ENCODE results near the gene LAMB4.

Gene LAMB4

DNA sequence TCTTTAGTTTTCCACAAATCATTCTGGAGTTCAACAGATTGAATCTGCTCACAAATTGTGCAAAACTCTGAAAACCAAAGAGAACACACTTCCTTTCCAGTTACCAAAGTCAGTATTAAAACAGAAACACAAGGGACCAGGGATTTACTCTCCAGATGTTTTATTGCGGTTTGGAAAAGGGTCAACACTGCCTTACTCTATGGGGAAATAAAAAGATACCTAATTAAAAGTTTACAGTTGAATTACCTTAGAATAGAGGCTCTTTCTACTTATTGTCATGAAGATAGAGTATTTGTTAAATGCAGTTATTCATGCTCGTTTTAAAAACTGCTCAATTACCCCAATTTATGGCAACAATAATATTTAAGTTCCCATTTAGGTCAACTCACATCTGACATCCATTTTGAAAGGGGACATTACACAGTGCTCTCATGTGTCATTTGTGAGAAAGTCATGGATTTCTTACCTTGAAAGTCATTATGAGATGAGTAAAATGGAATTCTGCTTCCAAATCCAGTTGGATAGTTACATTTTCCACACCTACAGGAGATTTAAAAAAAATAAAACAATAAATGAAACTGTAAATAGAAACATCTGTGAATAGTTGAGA is 135.6 kb downstream of the LAMB4 start:
- H4K20me1 ChIP-seq (ENCODE audit: insufficient read depth, low read length): no peaks in the 10 kb centered on the region
- no peaks in the 10 kb centered on the region for H3K36me3 ChIP-seq (ENCODE audit: insufficient read depth, low read length)
- no peak overlapping the region for H2AFZ ChIP-seq (ENCODE audit: low read length)
- TF ChIP-seq, protein P1, sequence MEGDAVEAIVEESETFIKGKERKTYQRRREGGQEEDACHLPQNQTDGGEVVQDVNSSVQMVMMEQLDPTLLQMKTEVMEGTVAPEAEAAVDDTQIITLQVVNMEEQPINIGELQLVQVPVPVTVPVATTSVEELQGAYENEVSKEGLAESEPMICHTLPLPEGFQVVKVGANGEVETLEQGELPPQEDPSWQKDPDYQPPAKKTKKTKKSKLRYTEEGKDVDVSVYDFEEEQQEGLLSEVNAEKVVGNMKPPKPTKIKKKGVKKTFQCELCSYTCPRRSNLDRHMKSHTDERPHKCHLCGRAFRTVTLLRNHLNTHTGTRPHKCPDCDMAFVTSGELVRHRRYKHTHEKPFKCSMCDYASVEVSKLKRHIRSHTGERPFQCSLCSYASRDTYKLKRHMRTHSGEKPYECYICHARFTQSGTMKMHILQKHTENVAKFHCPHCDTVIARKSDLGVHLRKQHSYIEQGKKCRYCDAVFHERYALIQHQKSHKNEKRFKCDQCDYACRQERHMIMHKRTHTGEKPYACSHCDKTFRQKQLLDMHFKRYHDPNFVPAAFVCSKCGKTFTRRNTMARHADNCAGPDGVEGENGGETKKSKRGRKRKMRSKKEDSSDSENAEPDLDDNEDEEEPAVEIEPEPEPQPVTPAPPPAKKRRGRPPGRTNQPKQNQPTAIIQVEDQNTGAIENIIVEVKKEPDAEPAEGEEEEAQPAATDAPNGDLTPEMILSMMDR (IDR thresholded peaks at IDR 0.05; ENCODE audit: low read length): no peak
- no peak for TF ChIP-seq EZH2 (IDR thresholded peaks at IDR 0.05; ENCODE audit: borderline replicate concordance, low read length)
- no peak overlapping the region for H3K9ac ChIP-seq (ENCODE audit: low read length)
- H3K27ac ChIP-seq (ENCODE audit: low read depth, low read length, poor library complexity, severe bottlenecking): no peak overlapping the region
- no peaks in the 10 kb centered on the region for H3F3A ChIP-seq (ENCODE audit: insufficient read depth, low read length)
- H3K9me3 ChIP-seq (ENCODE audit: low read length): no peaks in the 10 kb centered on the region
- H3K4me2 ChIP-seq (ENCODE audit: low read length): no peak overlapping the region
- no peaks in the 10 kb centered on the region for H3K9me2 ChIP-seq (ENCODE audit: low read depth, low read length)
- H3K79me2 ChIP-seq (ENCODE audit: insufficient read depth, low read length): no peaks in the 10 kb centered on the region
- H3K27me3 ChIP-seq (ENCODE audit: insufficient read depth, low read length): peaks cover 3% of the 10 kb centered on the region; the same call in 1 of the 2 replicates
- no peak overlapping the region for H3K4me3 ChIP-seq (ENCODE audit: low read depth, low read length, poor library complexity, severe bottlenecking)
- H3K4me1 ChIP-seq (ENCODE audit: insufficient read depth, low read length, severe bottlenecking): no peaks in the 10 kb centered on the region

DNA sequence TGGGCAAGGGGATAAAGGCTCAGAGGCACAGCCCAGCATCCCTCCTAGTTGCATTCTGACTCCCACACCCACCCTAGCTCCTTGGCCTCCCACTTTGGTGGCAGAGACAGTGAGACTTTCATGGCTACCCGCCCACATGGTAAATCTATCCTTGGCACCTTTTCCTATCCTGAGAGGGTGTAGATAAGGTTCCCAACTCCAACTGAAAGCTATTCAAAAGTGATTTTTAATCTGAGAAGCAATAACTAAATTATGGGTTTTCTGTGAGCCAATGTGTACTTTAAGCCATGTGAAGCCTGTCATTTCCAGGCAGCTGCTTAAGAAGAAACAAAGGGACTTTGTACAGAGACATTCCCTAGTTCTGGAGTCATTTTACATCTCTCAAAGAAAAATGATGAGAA is 136.3 kb downstream of the LAMB4 start:
- H3K27ac ChIP-seq (ENCODE audit: low read depth, low read length, poor library complexity, severe bottlenecking): no peak overlapping the region
- no peaks in the 10 kb centered on the region for H4K20me1 ChIP-seq (ENCODE audit: insufficient read depth, low read length)
- H3K4me2 ChIP-seq (ENCODE audit: low read length): no peak overlapping the region
- H2AFZ ChIP-seq (ENCODE audit: low read length): no peak overlapping the region
- H3F3A ChIP-seq (ENCODE audit: insufficient read depth, low read length): no peaks in the 10 kb centered on the region
- TF ChIP-seq, protein P1 (IDR thresholded peaks at IDR 0.05; ENCODE audit: low read length): no peak
- no peak for TF ChIP-seq EZH2 (IDR thresholded peaks at IDR 0.05; ENCODE audit: borderline replicate concordance, low read length)
- H3K79me2 ChIP-seq (ENCODE audit: insufficient read depth, low read length): no peaks in the 10 kb centered on the region
- no peaks in the 10 kb centered on the region for H3K9me3 ChIP-seq (ENCODE audit: low read length)
- no peak overlapping the region for H3K4me3 ChIP-seq (ENCODE audit: low read depth, low read length, poor library complexity, severe bottlenecking)
- H3K36me3 ChIP-seq (ENCODE audit: insufficient read depth, low read length): no peaks in the 10 kb centered on the region
- H3K9me2 ChIP-seq (ENCODE audit: low read depth, low read length): no peaks in the 10 kb centered on the region
- no peaks in the 10 kb centered on the region for H3K4me1 ChIP-seq (ENCODE audit: insufficient read depth, low read length, severe bottlenecking)
- no peak overlapping the region for H3K9ac ChIP-seq (ENCODE audit: low read length)
- peaks cover 3% of the 10 kb centered on the region; the same call in 1 of the 2 replicates for H3K27me3 ChIP-seq (ENCODE audit: insufficient read depth, low read length)

- Histone ChIP-seq H3K4me1 (ENCODE audit: insufficient read depth, low read length, severe bottlenecking) (no peaks in the 10 kb centered on the region), H3K4me2 (ENCODE audit: low read length) (no peak overlapping the region)
Observed at GRCh38 chr7:107989618-107990373, 140.4 kb downstream of the LAMB4 start.

More at GRCh38 chr7:107989618-107990373, 140.4 kb downstream of the LAMB4 start:
- Histone ChIP-seq H3K4me3 (ENCODE audit: low read depth, low read length, poor library complexity, severe bottlenecking) (no peak overlapping the region), H2AFZ (ENCODE audit: low read length) (no peak overlapping the region), H3K9ac (ENCODE audit: low read length) (no peak overlapping the region), H3K9me3 (ENCODE audit: low read length) (no peaks in the 10 kb centered on the region), H3K9me2 (ENCODE audit: low read depth, low read length) (no peaks in the 10 kb centered on the region), H3K36me3 (ENCODE audit: insufficient read depth, low read length) (no peaks in the 10 kb centered on the region), H3K27me3 (ENCODE audit: insufficient read depth, low read length) (no peaks in the 10 kb centered on the region), H3K27ac (ENCODE audit: low read depth, low read length, poor library complexity, severe bottlenecking) (no peak overlapping the region), H4K20me1 (ENCODE audit: insufficient read depth, low read length) (no peaks in the 10 kb centered on the region), H3K79me2 (ENCODE audit: insufficient read depth, low read length) (no peaks in the 10 kb centered on the region), H3F3A (ENCODE audit: insufficient read depth, low read length) (no peaks in the 10 kb centered on the region)
- TF ChIP-seq EZH2 (IDR thresholded peaks at IDR 0.05; ENCODE audit: borderline replicate concordance, low read length): no peak
- TF ChIP-seq, protein P1 (IDR thresholded peaks at IDR 0.05; ENCODE audit: low read length): no peak

All from OCI-LY1 (cell line).